GM21576 (cell line): ENCODE measurements around the gene PRTN3.
"Not testable (repeated sequence)": the region's sequence is repeated elsewhere in the genome, so short reads cannot be mapped to it uniquely, and the experiment has no call there.

Experiments used
- ATAC-seq: cut with Tn5 transposase; IDR thresholded peaks from one replicate; pipeline ENCODE4 v1.9.1; 2021; ENCODE audit warnings: mild to moderate bottlenecking, moderate library complexity; ENCODE audit not compliant: unreplicated experiment

PRTN3 gene

GRCh38 chr19:814152-815078, 26.4 kb upstream of the PRTN3 start:
- no peak for ATAC-seq

- no peak for ATAC-seq
Observed at GRCh38 chr19:815079-815774, 25.6 kb upstream of the PRTN3 start.

- no peak for ATAC-seq
Observed at GRCh38 chr19:815775-816499, 24.9 kb upstream of the PRTN3 start.

DNA sequence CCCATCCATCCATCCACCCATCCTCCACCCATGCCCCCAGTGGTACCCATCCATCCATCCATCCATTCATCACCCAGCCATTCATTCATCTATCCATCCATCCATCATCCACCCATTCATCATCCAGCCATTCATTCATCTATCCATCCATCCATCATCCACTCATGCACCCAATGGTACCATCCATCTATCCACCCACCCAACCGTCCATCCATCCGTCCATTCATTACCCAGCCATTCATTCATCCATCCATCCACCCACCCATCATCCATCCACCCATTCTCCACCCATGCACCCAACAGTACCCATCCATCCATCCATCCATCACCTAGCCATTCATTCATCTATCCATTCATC, 24.3 kb upstream of the PRTN3 start:
- ATAC-seq = no peak

DNA sequence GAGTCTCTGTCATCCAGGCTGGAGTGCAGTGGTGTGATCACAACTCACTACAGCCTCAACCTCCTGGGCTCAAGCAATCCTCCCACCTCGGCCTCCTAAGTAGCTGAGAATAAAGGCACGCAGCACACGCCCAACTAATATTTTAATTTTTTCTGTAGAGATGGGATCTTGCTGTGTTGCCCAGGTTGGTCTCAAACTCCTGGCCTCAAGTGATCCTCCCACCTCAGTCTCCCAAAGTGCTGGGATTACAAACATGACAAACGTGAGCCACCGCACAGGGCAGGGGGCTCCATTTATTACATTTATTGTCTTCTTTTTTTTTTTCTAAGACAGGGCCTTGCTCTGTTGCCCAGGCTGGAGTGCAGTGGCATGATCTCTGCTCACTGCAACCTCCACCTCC, 20.6 kb upstream of the PRTN3 start:
- ATAC-seq = not testable (repeated sequence)

DNA sequence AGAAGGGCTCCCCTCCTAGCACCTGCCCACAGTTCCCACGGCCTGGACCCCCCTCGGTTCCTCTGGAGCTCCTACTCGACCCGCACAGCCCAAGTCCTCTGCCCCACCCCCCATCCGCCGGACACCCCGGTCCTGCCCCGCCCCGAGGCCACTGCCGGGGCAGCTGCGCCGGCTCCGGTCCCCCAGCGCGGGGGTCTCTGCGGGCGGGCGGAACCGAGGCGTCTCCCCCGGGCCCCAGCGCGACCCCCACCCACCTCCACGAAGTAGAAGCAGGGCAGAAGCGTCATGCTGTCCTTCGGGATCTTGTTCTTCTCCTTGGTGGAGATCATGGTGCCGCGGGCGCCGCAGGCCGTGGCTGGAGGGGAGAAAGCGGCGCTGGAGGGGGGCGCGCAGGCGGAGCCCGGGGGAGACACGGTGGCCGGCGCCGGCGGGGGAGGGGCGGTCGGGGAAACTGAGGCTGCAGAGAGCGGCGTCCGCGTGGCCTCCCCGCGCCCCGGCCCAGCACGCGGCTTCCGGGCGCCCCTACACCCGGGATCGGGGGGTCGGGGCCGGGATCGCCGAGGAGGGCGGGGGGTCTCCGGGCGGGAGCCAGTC, 19.5 kb upstream of the PRTN3 start:
- ATAC-seq = no peak

- no peak for ATAC-seq
Observed at GRCh38 chr19:821825-822503, 18.8 kb upstream of the PRTN3 start, which contains the start of gene PLPPR3. Gene PLPPR3 (minus strand): TSS chr19:821955. CDS start chr19:821559, 396 bp downstream.

- ATAC-seq = no peak
Observed at GRCh38 chr19:823565-824121, 17.2 kb upstream of the PRTN3 start.

- ATAC-seq = no peak
Observed at GRCh38 chr19:824885-825284, 15.9 kb upstream of the PRTN3 start.

GRCh38 chr19:825897-826644, 14.7 kb upstream of the PRTN3 start:
- ATAC-seq = no peak

DNA sequence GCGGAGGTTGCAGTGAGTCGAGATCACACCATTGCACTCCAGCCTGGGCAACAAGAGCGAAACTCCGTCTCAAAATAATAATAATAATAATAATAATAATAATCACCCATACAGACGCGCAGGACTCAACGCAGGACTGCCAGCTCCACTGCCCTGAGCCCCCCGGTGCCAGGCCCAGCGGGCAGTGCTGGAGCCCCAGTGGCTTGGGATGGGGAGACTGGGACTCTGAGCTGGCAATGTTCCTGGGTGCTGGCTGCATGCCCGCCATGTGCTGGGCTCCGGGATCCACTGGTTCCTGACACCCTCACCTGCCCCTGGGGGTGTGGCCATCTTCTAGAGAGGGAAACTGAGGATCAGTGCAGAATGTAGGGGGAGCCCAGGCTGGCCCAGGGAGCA, 13.5 kb upstream of the PRTN3 start:
- no peak for ATAC-seq

DNA sequence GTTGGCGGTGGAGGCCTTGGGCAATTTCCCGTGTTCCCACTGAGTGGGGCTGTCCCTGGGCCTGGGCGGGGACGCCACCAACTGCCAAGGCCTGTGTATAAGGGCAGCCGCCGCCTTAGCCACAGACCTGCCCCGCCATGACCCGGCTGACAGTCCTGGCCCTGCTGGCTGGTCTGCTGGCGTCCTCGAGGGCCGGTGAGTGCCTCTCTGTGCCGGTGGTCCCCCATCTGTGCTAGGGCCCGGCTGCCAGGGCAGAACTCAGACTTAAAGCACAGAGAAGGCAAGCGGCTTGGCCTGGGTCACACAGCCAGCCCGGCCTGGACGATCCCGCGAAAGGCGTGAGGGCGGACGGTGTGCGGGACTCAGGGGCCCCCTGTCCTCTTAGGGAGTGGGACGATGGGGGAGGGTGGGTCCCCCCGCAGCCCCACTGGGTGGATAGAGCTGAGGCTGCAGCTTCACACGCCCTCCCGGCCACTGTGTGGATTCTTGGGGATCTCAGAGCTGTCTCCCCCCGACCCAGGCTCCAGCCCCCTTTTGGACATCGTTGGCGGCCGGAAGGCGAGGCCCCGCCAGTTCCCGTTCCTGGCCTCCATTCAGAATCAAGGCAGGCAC, 13.0 kb upstream of the PRTN3 start, which contains the start of gene AZU1:
AZU1 (plus strand) TSS at position 128 of the 612 bp plus-strand sequence; CDS start at position 138, 10 bp downstream.
- ATAC-seq = no peak

DNA sequence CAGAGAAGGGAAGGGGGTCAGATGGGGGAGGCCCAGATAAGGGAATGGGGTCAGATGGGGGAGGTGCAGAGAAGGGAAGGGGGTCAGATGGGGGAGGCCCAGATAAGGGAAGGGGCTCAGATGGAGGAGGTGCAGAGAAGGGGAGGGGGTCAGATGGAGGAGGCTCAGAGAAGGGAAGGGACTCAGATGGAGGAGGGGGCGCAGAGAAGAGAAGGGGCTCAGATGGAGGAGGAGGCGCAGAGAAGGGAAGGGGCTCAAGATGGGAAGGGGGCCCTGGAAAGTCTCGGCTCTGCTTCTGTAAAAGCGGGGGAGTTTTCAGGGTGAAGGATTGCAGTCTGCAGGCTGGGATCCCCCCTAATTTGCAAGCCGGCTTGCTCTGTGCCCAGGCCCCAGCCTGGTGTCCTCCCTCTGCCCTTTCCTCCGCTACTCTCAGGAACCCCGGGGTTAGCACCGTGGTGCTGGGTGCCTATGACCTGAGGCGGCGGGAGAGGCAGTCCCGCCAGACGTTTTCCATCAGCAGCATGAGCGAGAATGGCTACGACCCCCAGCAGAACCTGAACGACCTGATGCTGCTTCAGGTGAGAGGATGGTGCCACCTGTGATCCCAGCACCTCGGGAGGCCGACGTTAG, 11.6 kb upstream of the PRTN3 start:
- ATAC-seq = no peak

GRCh38 chr19:831407-832369, 9.1 kb upstream of the PRTN3 start:
- ATAC-seq = no peak

DNA sequence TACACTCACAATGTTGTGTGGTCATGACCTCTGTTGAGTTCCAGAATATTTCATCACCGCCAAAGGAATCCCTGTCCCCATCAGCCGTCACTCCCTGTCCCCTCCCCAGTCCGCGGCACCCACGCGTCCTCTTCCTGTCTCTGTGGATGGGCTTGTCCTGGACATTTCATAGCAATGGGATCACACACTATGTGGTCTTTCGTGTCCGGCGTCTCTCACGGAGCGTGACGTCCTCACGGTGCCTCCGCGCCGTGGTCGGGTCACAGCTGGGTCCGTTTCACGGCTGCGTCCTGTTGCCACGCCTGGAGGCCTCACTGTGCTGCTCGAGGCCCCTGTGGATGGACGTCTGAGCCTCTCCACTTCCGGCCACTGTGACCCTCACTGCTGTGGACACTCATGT, 6.6 kb upstream of the PRTN3 start:
- no peak for ATAC-seq

GRCh38 chr19:835210-835810, 5.5 kb upstream of the PRTN3 start:
- ATAC-seq = no peak

GRCh38 chr19:842802-843179, 2.0 kb downstream of the PRTN3 start:
- not testable (repeated sequence) for ATAC-seq
